Retinal pigment epithelial cell (primary cell): ENCODE results near the gene GFI1.

Experiments
- DNase-seq: peaks from one replicate; pipeline ENCODE4 v3.0.0-alpha.2; 2010; ENCODE audit warnings: low read depth
- H3K4me3 ChIP-seq: 2 replicates; pipeline ENCODE4 v1.5.1; 2011; ENCODE audit warnings: mild to moderate bottlenecking, low read length, control low read depth, moderate library complexity
- TF ChIP-seq, protein P1 (sequence below): conservative IDR thresholded peaks from 2 replicates; pipeline ENCODE4 v1.5.1; 2011; ENCODE audit warnings: low read depth, low read length, control low read depth, inconsistent platforms

The GFI1 gene

DNA sequence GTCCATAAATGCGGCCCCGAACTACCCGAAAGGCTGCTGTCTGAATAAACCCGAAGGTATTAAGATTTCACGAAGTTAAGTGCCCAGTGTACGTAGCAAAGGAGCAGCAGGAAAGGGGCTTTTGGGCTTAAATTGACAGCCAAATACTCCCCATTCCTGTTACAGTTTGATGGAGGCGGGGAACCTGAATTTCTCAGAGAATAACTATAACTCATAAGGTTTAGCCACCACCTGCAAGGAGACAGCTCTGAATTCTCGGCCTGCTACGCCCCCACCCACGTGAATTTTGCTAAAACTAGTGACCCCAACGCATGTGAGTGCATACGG is 5.2 kb downstream of the GFI1 start:
- TF ChIP-seq, protein P1, sequence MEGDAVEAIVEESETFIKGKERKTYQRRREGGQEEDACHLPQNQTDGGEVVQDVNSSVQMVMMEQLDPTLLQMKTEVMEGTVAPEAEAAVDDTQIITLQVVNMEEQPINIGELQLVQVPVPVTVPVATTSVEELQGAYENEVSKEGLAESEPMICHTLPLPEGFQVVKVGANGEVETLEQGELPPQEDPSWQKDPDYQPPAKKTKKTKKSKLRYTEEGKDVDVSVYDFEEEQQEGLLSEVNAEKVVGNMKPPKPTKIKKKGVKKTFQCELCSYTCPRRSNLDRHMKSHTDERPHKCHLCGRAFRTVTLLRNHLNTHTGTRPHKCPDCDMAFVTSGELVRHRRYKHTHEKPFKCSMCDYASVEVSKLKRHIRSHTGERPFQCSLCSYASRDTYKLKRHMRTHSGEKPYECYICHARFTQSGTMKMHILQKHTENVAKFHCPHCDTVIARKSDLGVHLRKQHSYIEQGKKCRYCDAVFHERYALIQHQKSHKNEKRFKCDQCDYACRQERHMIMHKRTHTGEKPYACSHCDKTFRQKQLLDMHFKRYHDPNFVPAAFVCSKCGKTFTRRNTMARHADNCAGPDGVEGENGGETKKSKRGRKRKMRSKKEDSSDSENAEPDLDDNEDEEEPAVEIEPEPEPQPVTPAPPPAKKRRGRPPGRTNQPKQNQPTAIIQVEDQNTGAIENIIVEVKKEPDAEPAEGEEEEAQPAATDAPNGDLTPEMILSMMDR = no peak
- DNase-seq = no peak
- H3K4me3 ChIP-seq = no peak overlapping the region

DNA sequence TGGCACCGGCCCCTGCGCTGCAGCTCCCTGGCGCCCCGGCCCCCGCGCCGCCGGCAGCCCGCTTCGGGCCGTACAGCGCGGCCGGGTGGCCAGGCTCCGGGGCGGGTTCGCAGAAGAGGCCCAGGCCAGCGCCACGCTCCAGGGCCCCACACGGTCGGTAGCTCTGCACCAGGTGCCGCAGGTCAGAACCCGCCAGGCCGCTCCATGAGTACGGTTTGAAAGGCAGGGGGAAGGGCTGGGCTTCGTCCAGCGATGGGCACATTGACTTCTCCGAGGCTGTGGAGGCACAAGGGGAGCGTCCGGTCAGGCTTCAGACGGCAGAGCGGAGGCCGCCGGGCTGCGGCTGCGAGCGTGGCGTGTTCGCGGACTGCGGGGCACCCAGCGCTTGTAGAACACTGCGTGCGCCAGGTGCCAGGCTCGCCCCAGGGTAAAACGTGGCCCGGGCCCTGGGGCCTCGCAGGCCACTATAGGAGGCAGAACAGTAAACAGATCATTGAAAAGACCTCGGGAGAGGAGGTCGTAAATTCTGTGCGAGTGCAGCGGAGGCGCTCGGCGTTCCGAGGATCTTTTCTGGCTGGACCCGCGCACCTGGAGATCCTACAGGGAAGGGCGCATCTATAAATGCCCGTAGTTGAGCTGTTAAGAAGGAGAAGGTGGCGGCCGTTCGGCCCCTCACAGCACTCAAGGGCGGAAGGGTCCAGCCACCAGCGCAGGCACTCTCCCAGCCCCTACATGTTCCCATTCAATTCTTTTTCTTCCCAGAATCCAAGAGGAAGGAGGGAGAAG is 5.7 kb downstream of the GFI1 start:
- TF ChIP-seq, protein P1 = no peak

DNA sequence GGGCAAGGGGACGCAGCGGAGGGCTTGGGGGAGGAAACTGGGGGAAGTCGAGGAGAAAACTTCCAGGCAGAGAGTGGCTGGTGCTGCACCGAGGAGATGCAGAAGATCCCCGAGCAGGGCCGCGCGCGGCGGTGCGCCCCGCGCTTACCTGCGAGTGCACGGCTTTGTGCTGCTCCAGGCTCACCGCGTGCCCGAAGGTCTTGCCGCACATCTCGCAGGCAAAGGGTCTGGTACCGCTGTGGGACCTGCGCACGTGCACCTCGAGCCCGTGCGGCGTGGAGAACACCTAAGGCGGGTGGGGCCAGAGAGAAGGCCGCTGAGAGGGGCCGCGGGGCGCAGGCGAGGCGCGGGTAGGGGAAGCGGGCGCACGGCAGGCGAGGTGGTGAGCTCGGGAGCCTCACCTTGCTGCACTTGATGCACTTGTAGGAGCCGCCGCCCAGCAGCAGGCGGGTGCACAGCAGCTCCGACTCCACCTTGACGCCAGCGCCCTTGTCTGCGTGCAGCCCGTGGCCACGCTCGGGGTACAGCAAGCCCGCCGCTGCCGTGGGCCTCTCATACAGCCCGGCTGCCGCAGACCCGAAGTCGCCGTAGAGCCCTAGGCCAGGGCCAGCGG is 6.4 kb downstream of the GFI1 start:
- H3K4me3 ChIP-seq = no peak overlapping the region
- TF ChIP-seq, protein P1 = no peak
- DNase-seq = no peak

More for the DNA sequence above, 5.7 kb downstream of the GFI1 start:
- no peak overlapping the region for H3K4me3 ChIP-seq
- DNase-seq = no peak

DNA sequence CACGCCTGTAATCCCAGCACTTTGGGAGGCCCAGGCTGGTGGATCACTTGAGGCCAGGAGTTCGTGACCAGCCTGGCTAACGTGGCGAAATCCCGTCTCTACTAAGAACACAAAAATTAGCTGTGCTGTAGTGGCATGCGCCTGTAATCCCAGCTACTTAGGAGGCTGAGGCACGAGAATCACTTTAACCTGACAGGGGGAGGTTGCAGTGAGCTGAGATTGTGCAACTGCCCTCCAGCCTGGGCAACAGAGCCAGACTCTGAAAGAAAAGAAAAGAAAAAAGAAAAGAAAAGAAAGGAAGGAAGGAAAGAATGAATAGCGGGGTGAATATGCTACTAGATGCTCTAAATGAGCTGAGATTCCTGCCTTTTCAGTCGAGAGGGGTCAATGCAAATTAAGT is 7.1 kb downstream of the GFI1 start:
- TF ChIP-seq, protein P1 = no peak
- DNase-seq = no peak
- no peak overlapping the region for H3K4me3 ChIP-seq

DNA sequence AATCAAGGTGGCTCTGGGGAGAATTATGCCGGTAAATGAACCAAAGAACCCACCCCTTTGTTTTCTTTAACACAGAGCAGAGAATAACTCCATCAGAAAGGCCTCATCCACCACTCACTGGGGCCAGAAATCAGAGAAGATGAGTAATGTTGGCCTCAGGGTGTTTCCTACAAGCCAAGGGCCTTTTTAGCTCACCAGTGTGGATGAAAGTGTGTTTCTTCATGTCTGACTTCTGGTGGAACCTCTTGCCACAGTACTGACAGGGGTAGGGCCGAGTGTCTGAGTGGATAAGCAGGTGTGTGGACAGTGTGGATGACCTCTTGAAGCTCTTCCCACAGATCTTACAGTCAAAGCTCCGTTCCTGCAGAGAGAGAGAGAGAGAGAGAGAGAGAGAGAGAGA is 8.3 kb downstream of the GFI1 start:
- no peak overlapping the region for H3K4me3 ChIP-seq
- TF ChIP-seq, protein P1 = no peak
- no peak for DNase-seq

DNA sequence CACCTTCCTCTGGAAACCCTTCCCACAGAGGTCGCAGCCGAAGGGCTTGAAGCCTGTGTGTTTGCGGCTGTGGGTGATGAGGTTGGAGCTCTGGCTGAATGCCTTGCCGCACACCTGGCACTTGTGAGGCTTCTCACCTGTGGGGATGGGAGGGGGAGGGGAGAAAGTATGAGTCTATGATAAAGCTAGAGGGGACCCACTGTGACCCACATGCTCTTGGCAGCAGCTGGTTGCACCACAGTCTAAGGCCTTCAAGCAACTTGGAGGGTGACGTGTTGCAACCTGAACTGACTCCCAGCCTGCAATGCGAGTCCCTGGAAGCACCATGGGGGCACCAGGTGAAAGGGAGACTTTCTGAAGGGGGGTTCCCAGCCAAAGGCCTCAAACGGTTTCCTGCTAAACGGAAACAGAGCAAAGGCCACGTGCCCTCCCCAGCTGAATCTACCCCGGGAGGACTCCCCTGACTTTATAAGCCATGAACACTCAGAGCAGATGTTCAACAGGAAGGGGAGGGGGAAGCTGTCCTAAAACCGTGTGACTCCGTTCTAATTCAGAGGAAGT is 10.6 kb downstream of the GFI1 start:
- TF ChIP-seq, protein P1 = no peak
- H3K4me3 ChIP-seq = no peak overlapping the region
- DNase-seq = no peak

DNA sequence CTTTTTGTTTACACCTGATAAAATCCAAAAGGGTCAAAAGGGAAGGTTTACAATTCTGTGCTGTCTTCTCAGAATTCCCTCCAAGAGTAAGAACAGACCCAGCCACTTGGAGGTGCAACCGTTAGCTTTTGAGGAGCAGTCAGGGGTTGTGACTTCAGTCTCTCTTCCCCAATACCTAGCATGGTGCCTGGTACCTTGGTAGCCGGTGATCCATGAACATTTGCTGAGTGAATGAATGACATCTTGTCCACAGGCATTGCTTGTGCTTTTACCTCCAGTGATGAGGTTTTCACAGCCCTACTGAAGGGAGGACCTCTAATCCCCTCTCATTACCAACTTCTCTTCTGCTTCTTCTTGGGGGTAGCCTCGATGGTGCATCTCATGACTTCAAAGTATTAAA is 11.7 kb downstream of the GFI1 start:
- DNase-seq = no peak
- H3K4me3 ChIP-seq = no peak overlapping the region
- TF ChIP-seq, protein P1 = no peak
